GM23338 (cell line): ENCODE results near the gene CHST11. TPM values are rescaled to one million over a fixed set of nuclear protein-coding genes. Genes with fewer than 3 reads are reported as not detected.

ENCODE experiments used
- ATAC-seq: fragments of 200-7000 bp; cut with Tn5 transposase; 3 replicates; pipeline ENCODE4 v1.9.1; 2020
- DNase-seq: peaks from one replicate; pipeline ENCODE4 v3.0.0-alpha.2; 2015; ENCODE audit warnings: low spot score
- H2AFZ ChIP-seq: fragments of 200-600 bp; sonication (generic); 2 replicates; pipeline ENCODE4 v1.8.0; 2016; ENCODE audit warnings: antibody characterized with exemption, mild to moderate bottlenecking, moderate library complexity
- H3F3A ChIP-seq: fragments of 200-600 bp; sonication (generic); replicated peaks from 2 replicates; pipeline ENCODE4 v1.8.0; 2017; ENCODE audit warnings: antibody characterized with exemption, mixed run types, low read depth
- H3K27ac ChIP-seq: fragments of 200-600 bp; sonication (generic); 2 replicates; pipeline ENCODE4 v1.6.1; 2016; ENCODE audit warnings: low read depth
- H3K27me3 ChIP-seq: fragments of 200-600 bp; sonication (generic); 2 replicates; pipeline ENCODE4 v1.8.0; 2016; ENCODE audit warnings: mild to moderate bottlenecking, mixed run types, moderate library complexity; ENCODE audit not compliant: insufficient read depth
- H3K36me3 ChIP-seq: fragments of 200-600 bp; sonication (generic); 2 replicates; pipeline ENCODE4 v1.8.0; 2016; ENCODE audit warnings: mild to moderate bottlenecking; ENCODE audit not compliant: insufficient read depth
- H3K4me1 ChIP-seq: fragments of 200-600 bp; sonication (generic); 2 replicates; pipeline ENCODE4 v1.8.0; 2016; ENCODE audit warnings: mild to moderate bottlenecking, moderate library complexity; ENCODE audit not compliant: insufficient read depth
- H3K4me2 ChIP-seq: fragments of 200-600 bp; sonication (generic); 2 replicates; pipeline ENCODE4 v1.7.1; 2017; ENCODE audit warnings: mixed run types
- H3K4me3 ChIP-seq: fragments of 200-600 bp; sonication (generic); 2 replicates; pipeline ENCODE4 v1.6.1; 2016; ENCODE audit warnings: mixed run types
- H3K79me2 ChIP-seq: fragments of 200-600 bp; sonication (generic); replicated peaks from 2 replicates; pipeline ENCODE4 v1.8.0; 2017; ENCODE audit warnings: mild to moderate bottlenecking; ENCODE audit not compliant: insufficient read depth
- H3K9me2 ChIP-seq: fragments of 200-600 bp; sonication (generic); 2 replicates; pipeline ENCODE4 v1.8.0; 2017; ENCODE audit not compliant: insufficient read depth
- H4K20me1 ChIP-seq: fragments of 200-600 bp; sonication (generic); replicated peaks from 2 replicates; pipeline ENCODE4 v1.8.0; 2017; ENCODE audit warnings: mild to moderate bottlenecking; ENCODE audit not compliant: insufficient read depth
- H3K27ac Mint-ChIP-seq: 2 replicates; pipeline ENCODE4 v1.8.0; 2020; ENCODE audit warnings: inconsistent platforms, mild to moderate bottlenecking, moderate library complexity, mixed read lengths
- H3K27me3 Mint-ChIP-seq: 3 replicates; pipeline ENCODE4 v1.8.0; 2022; ENCODE audit warnings: low read depth, mild to moderate bottlenecking, moderate library complexity, mixed read lengths, inconsistent platforms; ENCODE audit not compliant: insufficient read depth, poor library complexity
- H3K36me3 Mint-ChIP-seq: 3 replicates; pipeline ENCODE4 v1.8.0; 2021; ENCODE audit warnings: low read depth, mild to moderate bottlenecking, inconsistent platforms, moderate library complexity, mixed read lengths
- H3K4me1 Mint-ChIP-seq: 3 replicates; pipeline ENCODE4 v1.8.0; 2020; ENCODE audit warnings: mild to moderate bottlenecking, inconsistent platforms, mixed read lengths
- H3K4me3 Mint-ChIP-seq: 3 replicates; pipeline ENCODE4 v1.8.0; 2021; ENCODE audit warnings: moderate library complexity, mild to moderate bottlenecking, inconsistent platforms, mixed read lengths
- H3K9me3 Mint-ChIP-seq: 3 replicates; pipeline ENCODE4 v1.8.0; 2020; ENCODE audit warnings: moderate library complexity, mild to moderate bottlenecking, inconsistent platforms, mixed read lengths
- CREB1 ChIP-seq: fragments of 250-450 bp; sonication (Bioruptor Pico); IDR thresholded peaks from 2 replicates; pipeline ENCODE4 v1.5.0; 2020; ENCODE audit warnings: low read depth, mild to moderate bottlenecking, moderate library complexity
- EZH2 ChIP-seq: fragments of 200-600 bp; sonication (generic); IDR thresholded peaks from one replicate; pipeline ENCODE4 v1.8.0; 2017; ENCODE audit warnings: antibody characterized with exemption, mild to moderate bottlenecking, low read depth; ENCODE audit not compliant: unreplicated experiment
- EZH2phosphoT487 ChIP-seq: fragments of 200-600 bp; sonication (generic); IDR thresholded peaks from one replicate; pipeline ENCODE4 v1.8.1; 2018; ENCODE audit warnings: antibody characterized with exemption; ENCODE audit not compliant: unreplicated experiment
- JUNB ChIP-seq: IDR thresholded peaks from one replicate; pipeline ENCODE4 v1.6.1; 2016; ENCODE audit warnings: antibody characterized with exemption; ENCODE audit not compliant: unreplicated experiment
- NANOG ChIP-seq: IDR thresholded peaks from 2 replicates; pipeline ENCODE4 v1.6.1; 2016; ENCODE audit warnings: antibody characterized with exemption, borderline replicate concordance
- POLR2AphosphoS5 ChIP-seq: IDR thresholded peaks from 2 replicates; pipeline ENCODE4 v1.6.1; 2016; ENCODE audit warnings: antibody characterized with exemption, low read depth
- ZNF114 ChIP-seq: fragments of 250-450 bp; sonication (Bioruptor Pico); IDR thresholded peaks from 2 replicates; pipeline ENCODE4 v1.5.0; 2020; ENCODE audit warnings: mild to moderate bottlenecking, moderate library complexity
- polyA plus RNA-seq: library from polyadenylated mRNA; unstranded; fragments of >200 nt; fragmentation: Nextera tagmentation; extraction: Ambion mirVana; gene quantifications from 2 replicates; pipeline ENCODE4 v1.2.1, GENCODE V29; 2016
- total RNA-seq: library from RNA; depleted of rRNA; stranded (reverse); fragments of >200 nt; shearing (Covaris generic); gene quantifications from 2 replicates; pipeline ENCODE4 v1.2.3, GENCODE V29; 2014
- TF ChIP-seq, protein P1 (sequence below): IDR thresholded peaks from 2 replicates; pipeline ENCODE4 v1.6.1; 2016; ENCODE audit warnings: antibody characterized with exemption
- TF ChIP-seq, protein P2 (sequence below): IDR thresholded peaks from one replicate; pipeline ENCODE4 v1.6.1; 2018; ENCODE audit warnings: antibody characterized with exemption; ENCODE audit not compliant: unreplicated experiment
- TF ChIP-seq, protein P3 (sequence below), 2 experiments: fragments of 200-600 bp in 1 of 2; sonication (generic) in 1 of 2; conservative IDR thresholded peaks; 2 replicates each; pipeline versions ENCODE4 v1.5.1 to v1.6.1; 2016 to 2017; ENCODE audit warnings: antibody characterized with exemption in 2 of 2, low read depth in 2 of 2, mild to moderate bottlenecking in 2 of 2, moderate library complexity in 1 of 2
- TF ChIP-seq, protein P4 (sequence below): fragments of 250-450 bp; sonication (Bioruptor Pico); IDR thresholded peaks from 2 replicates; pipeline ENCODE4 v1.5.0; 2020; ENCODE audit warnings: mild to moderate bottlenecking, moderate library complexity

CHST11 gene
- total and polyA plus RNA-seq, 2 experiments from 2014 or later: 7.7 to 25.7 TPM

DNA sequence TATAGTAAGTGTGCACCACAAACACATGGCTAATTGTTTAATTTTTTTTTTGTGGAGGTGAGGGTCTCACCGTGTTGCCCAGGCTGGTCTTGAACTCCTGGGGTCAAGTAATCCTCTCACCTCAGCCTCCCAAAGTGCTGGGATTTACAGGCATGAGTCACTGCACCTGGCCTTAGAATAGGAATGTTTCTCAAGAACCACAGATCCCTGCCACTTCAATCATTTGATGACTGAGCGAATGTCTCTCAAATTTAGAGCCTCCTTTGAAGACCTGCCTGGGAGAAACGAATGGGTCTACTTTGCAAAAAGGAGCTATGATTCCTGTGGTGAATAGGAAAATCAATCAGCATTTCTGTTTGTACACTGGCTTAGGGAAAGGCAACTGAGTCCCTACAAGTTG, 33.5 kb upstream of the CHST11 start (continued):
- TF ChIP-seq, protein P1, sequence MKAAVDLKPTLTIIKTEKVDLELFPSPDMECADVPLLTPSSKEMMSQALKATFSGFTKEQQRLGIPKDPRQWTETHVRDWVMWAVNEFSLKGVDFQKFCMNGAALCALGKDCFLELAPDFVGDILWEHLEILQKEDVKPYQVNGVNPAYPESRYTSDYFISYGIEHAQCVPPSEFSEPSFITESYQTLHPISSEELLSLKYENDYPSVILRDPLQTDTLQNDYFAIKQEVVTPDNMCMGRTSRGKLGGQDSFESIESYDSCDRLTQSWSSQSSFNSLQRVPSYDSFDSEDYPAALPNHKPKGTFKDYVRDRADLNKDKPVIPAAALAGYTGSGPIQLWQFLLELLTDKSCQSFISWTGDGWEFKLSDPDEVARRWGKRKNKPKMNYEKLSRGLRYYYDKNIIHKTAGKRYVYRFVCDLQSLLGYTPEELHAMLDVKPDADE: no peak
- TF ChIP-seq NANOG: no peak
- TF ChIP-seq ZNF114 (CRISPR knock-in tag): no peak
- TF ChIP-seq, protein P2, sequence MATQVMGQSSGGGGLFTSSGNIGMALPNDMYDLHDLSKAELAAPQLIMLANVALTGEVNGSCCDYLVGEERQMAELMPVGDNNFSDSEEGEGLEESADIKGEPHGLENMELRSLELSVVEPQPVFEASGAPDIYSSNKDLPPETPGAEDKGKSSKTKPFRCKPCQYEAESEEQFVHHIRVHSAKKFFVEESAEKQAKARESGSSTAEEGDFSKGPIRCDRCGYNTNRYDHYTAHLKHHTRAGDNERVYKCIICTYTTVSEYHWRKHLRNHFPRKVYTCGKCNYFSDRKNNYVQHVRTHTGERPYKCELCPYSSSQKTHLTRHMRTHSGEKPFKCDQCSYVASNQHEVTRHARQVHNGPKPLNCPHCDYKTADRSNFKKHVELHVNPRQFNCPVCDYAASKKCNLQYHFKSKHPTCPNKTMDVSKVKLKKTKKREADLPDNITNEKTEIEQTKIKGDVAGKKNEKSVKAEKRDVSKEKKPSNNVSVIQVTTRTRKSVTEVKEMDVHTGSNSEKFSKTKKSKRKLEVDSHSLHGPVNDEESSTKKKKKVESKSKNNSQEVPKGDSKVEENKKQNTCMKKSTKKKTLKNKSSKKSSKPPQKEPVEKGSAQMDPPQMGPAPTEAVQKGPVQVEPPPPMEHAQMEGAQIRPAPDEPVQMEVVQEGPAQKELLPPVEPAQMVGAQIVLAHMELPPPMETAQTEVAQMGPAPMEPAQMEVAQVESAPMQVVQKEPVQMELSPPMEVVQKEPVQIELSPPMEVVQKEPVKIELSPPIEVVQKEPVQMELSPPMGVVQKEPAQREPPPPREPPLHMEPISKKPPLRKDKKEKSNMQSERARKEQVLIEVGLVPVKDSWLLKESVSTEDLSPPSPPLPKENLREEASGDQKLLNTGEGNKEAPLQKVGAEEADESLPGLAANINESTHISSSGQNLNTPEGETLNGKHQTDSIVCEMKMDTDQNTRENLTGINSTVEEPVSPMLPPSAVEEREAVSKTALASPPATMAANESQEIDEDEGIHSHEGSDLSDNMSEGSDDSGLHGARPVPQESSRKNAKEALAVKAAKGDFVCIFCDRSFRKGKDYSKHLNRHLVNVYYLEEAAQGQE: no peak
- no peak for TF ChIP-seq EZH2phosphoT487
- no peak for TF ChIP-seq POLR2AphosphoS5

DNA sequence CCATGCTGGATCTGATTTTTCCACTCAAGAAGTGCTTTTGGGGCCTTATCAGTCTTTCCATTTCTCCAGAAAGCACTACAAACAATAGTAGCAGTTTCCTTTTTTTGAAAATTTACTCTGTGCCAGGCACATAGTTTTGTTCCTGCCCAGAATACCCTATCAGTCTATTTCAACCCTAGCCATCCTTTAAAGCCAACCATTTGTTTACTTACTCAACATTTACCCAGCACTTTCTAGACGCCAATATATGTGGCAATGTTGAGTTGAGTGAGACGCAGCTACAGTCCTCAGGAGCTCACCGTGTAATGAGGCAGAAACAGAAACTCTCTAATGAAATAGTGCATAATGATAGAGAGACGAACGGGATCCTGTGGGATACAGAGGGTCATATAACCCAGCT, 32.9 kb upstream of the CHST11 start:
- no peaks in the 10 kb centered on the region for H3K79me2 ChIP-seq
- no peak for ATAC-seq
- TF ChIP-seq EZH2 (no peak), CREB1 (CRISPR knock-in tag) (no peak), JUNB (no peak), EZH2phosphoT487 (no peak)
- TF ChIP-seq, protein P3, sequence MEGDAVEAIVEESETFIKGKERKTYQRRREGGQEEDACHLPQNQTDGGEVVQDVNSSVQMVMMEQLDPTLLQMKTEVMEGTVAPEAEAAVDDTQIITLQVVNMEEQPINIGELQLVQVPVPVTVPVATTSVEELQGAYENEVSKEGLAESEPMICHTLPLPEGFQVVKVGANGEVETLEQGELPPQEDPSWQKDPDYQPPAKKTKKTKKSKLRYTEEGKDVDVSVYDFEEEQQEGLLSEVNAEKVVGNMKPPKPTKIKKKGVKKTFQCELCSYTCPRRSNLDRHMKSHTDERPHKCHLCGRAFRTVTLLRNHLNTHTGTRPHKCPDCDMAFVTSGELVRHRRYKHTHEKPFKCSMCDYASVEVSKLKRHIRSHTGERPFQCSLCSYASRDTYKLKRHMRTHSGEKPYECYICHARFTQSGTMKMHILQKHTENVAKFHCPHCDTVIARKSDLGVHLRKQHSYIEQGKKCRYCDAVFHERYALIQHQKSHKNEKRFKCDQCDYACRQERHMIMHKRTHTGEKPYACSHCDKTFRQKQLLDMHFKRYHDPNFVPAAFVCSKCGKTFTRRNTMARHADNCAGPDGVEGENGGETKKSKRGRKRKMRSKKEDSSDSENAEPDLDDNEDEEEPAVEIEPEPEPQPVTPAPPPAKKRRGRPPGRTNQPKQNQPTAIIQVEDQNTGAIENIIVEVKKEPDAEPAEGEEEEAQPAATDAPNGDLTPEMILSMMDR (conservative IDR thresholded peaks at IDR 0.05; ENCODE audit: low read depth in 2 of 2): no peak
- TF ChIP-seq, protein P4, sequence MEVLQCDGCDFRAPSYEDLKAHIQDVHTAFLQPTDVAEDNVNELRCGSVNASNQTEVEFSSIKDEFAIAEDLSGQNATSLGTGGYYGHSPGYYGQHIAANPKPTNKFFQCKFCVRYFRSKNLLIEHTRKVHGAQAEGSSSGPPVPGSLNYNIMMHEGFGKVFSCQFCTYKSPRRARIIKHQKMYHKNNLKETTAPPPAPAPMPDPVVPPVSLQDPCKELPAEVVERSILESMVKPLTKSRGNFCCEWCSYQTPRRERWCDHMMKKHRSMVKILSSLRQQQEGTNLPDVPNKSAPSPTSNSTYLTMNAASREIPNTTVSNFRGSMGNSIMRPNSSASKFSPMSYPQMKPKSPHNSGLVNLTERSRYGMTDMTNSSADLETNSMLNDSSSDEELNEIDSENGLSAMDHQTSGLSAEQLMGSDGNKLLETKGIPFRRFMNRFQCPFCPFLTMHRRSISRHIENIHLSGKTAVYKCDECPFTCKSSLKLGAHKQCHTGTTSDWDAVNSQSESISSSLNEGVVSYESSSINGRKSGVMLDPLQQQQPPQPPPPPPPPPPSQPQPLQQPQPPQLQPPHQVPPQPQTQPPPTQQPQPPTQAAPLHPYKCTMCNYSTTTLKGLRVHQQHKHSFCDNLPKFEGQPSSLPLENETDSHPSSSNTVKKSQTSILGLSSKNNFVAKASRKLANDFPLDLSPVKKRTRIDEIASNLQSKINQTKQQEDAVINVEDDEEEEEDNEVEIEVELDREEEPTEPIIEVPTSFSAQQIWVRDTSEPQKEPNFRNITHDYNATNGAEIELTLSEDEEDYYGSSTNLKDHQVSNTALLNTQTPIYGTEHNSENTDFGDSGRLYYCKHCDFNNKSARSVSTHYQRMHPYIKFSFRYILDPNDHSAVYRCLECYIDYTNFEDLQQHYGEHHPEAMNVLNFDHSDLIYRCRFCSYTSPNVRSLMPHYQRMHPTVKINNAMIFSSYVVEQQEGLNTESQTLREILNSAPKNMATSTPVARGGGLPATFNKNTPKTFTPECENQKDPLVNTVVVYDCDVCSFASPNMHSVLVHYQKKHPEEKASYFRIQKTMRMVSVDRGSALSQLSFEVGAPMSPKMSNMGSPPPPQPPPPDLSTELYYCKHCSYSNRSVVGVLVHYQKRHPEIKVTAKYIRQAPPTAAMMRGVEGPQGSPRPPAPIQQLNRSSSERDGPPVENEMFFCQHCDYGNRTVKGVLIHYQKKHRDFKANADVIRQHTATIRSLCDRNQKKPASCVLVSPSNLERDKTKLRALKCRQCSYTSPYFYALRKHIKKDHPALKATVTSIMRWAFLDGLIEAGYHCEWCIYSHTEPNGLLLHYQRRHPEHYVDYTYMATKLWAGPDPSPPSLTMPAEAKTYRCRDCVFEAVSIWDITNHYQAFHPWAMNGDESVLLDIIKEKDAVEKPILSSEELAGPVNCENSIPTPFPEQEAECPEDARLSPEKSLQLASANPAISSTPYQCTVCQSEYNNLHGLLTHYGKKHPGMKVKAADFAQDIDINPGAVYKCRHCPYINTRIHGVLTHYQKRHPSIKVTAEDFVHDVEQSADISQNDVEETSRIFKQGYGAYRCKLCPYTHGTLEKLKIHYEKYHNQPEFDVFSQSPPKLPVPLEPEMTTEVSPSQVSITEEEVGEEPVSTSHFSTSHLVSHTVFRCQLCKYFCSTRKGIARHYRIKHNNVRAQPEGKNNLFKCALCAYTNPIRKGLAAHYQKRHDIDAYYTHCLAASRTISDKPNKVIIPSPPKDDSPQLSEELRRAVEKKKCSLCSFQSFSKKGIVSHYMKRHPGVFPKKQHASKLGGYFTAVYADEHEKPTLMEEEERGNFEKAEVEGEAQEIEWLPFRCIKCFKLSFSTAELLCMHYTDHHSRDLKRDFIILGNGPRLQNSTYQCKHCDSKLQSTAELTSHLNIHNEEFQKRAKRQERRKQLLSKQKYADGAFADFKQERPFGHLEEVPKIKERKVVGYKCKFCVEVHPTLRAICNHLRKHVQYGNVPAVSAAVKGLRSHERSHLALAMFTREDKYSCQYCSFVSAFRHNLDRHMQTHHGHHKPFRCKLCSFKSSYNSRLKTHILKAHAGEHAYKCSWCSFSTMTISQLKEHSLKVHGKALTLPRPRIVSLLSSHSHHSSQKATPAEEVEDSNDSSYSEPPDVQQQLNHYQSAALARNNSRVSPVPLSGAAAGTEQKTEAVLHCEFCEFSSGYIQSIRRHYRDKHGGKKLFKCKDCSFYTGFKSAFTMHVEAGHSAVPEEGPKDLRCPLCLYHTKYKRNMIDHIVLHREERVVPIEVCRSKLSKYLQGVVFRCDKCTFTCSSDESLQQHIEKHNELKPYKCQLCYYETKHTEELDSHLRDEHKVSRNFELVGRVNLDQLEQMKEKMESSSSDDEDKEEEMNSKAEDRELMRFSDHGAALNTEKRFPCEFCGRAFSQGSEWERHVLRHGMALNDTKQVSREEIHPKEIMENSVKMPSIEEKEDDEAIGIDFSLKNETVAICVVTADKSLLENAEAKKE: no peak

More for the DNA sequence above, 32.9 kb upstream of the CHST11 start:
- Histone ChIP-seq H3K36me3 (no peaks in the 10 kb centered on the region), H3K27me3 (no peaks in the 10 kb centered on the region), H3K9me2 (peaks cover 8% of the 10 kb centered on the region; the same call in 1 of the 2 replicates), H3K4me1 (no peaks in the 10 kb centered on the region), H3K4me3 (no peak overlapping the region), H3K27ac (no peak overlapping the region), H2AFZ (no peak overlapping the region), H4K20me1 (no peaks in the 10 kb centered on the region), H3F3A (no peaks in the 10 kb centered on the region), H3K4me2 (no peak overlapping the region)
- H3K27ac Mint-ChIP-seq: no peak overlapping the region
- no peak for DNase-seq
- no peaks in the 10 kb centered on the region; the same call in 2 of the 3 replicates for H3K4me1 Mint-ChIP-seq
- H3K27me3 Mint-ChIP-seq: peaks cover 2% of the 10 kb centered on the region
- H3K9me3 Mint-ChIP-seq: peaks cover 24% of the 10 kb centered on the region
- no peak overlapping the region for H3K4me3 Mint-ChIP-seq
- H3K36me3 Mint-ChIP-seq: peaks cover 11% of the 10 kb centered on the region; the same call in 2 of the 3 replicates
